ENCODE measurements around the gene CDK17.
A peak's percentile ranks its signal among the peaks of the same experiment; 100 is the strongest.
"Not testable (repeated sequence)": the region's sequence is repeated elsewhere in the genome, so short reads cannot be mapped to it uniquely, and the experiment has no call there.

Gene CDK17

DNA sequence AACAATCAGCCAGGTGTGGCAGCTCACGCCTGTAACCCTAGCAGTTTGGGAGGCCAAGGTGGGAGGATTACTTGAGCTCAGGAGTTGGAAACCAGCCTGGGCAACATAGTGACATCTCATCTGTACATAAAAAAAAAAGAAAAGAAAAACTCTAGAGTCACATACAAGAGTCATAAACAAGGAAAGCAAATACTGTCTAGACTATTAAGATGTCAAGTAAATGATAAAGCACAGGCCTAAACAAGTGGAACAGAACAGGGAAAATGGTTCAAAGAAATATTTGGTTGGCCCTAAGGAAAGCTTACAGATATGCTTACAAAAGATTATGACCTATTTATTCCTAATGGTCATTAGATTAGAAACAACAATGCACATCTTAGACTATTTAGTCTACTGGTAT, 12.3 kb downstream of the CDK17 start:
- DNase-seq (ENCODE audit: low spot score) = no peak

DNA sequence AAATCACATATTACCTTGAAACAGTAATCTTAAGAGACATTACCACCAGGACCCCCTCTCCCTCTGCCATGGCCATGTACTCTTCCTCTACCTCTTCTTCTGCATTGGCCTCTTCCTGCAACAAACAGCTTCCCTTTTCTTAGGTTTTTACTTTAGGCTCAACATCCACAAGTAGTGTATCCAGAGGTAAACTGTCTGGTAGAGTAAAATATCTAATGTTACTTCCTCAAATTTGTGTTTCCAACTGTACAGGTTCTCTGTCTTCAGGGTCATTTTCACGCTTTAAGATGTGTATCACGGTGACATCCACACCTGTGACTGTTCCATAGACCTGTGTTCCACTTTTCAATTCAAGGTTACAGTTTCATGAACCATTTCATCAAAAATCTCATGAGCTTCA, 13.4 kb downstream of the CDK17 start:
- no peak for DNase-seq (ENCODE audit: low spot score)

DNA sequence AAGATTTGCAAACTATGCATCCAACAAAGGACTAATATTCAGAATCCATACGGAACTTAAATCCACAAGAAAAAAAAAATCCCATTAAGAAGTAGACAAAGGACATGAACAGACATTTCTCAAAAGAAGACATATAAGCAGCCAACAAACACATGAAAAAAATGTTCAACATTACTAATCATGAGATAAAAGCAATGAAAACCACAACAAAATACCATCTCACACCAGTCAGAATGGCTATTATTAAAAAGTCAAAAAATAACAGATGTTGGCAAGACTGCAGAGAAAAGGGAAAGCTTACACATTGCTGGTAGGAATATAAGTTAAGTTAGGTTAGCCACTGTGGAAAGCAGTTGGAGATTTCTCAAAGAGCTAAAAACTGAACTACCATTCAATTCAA, 16.2 kb downstream of the CDK17 start:
- no peak for DNase-seq (ENCODE audit: low spot score)

DNA sequence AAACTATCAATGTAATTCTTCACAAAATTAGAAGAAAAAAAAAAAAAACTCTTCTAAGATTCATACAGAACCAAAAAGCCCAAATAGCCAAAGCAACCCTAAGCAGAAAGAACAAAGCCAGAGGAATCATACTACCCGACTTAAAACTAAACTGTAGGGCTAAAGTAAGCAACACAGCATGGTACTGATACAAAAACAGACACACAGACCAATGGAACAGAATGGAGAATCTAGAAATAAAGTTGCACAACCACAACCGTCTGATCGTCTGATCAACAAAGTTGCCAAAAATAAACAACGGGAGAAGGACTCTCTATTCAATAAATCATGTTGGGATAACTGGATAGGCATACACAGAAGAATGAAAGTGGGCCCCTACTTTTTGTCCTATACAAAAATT, 16.9 kb downstream of the CDK17 start:
- no peak for DNase-seq (ENCODE audit: low spot score)

DNA sequence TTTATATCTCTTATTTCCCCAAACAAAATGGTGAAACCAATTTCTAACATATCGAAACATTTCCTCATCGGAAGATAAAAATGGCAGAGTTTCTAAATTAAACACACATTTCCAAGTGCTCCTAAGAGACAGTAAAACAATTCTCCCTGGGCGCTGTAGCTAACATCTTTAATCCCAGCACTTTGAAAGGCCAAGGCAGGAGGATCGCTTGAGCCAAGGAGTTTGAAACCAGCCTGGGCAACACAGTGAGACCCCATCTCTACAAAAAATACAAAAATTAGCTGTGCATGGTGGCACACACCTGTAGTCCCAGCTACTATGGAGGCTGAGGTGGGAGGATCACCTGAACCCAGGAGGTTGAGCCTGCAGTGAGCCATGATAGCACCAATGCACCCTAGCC, 20.5 kb downstream of the CDK17 start:
- not testable (repeated sequence) for DNase-seq (ENCODE audit: low spot score)

DNA sequence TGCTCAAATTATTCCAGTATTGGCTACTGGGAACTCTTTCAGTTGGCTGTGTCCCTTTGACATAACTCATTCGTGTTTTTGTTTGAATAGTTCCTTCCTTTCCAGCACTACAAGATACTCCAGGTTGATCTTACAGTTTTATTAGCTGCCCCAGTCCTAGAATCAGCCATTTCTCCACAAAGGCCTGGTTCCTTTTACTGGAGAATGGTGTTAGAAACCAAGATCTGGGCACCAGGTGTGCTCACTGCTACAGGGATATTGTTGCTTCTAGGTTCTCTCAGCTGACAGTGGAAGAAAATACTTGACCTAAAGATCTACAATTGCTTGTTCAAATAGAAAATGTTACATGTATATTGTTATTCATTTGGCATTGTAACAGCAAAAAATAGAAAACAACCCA, 21.9 kb downstream of the CDK17 start:
- DNase-seq (ENCODE audit: low spot score) = no peak

DNA sequence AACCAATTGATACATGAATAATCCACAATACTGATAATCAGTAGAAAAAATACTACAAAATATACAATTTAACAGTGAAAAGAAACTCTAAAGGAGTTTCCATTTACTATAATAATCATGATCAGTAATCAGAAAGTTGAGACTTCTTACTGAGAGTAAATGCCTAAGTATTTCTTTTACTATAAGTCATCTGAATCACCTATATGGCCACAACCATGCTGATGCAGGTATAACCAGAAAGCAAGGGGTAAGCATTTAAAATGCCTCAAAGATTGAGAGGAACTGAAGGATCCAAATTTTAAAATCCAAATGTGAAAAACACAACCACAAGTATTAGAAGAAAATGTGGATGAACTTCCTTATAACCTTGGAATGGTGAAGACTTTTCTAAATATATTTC, 23.4 kb downstream of the CDK17 start:
- no peak for DNase-seq (ENCODE audit: low spot score)

DNA sequence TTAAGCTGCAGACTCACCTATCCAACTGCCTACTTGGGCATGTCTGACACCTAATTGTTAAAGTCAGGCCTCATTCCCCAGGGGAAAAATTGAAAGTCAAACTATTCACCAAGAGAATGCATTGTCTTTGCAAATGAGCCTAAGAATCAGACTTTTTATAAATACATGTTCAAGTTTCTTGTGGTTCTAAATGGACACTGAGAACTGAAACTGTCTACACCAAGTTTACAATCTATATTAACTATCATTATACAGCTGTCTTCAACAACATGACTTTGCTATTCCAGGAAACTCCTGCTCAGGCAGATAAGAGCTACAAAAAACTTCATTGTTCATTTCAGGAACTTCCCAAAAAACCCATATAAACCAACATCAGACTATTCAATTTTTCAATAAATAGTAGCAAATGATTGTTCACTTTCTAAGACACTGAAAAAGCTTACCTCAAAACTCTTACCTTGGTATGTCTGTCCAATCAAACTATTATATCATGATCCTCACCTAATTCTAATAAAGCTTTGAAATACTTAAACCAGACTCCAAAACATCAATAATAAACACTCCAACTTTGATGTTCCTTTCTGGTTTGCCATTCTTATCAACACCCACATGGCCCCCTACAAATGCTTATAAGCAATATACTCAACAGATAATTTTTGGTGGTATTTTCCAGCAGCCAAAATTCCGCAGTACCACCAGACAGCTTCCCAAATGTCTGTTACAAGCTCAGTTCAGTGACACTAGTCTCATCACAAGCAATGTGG, 24.2 kb downstream of the CDK17 start:
- DNase-seq (ENCODE audit: low spot score) = no peak

DNA sequence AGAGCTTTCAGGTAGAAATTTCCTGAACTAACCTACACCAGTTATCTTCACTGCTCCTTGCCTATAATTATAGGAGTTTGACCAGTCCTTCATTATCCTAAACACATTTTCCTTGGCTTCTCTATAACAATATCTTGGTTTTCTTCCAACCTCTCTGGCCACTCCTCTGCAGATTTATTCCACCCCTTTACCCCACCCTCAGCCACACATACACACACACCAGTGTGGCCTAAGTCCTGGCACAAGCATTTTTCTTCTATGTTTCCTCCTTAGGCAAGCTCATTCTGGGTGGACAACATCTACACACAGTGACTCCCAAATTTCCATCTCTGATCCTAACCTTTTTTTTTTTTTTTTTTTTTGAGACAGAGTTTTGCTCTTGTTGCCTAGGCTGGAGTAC, 25.1 kb downstream of the CDK17 start:
- DNase-seq (ENCODE audit: low spot score) = no peak

DNA sequence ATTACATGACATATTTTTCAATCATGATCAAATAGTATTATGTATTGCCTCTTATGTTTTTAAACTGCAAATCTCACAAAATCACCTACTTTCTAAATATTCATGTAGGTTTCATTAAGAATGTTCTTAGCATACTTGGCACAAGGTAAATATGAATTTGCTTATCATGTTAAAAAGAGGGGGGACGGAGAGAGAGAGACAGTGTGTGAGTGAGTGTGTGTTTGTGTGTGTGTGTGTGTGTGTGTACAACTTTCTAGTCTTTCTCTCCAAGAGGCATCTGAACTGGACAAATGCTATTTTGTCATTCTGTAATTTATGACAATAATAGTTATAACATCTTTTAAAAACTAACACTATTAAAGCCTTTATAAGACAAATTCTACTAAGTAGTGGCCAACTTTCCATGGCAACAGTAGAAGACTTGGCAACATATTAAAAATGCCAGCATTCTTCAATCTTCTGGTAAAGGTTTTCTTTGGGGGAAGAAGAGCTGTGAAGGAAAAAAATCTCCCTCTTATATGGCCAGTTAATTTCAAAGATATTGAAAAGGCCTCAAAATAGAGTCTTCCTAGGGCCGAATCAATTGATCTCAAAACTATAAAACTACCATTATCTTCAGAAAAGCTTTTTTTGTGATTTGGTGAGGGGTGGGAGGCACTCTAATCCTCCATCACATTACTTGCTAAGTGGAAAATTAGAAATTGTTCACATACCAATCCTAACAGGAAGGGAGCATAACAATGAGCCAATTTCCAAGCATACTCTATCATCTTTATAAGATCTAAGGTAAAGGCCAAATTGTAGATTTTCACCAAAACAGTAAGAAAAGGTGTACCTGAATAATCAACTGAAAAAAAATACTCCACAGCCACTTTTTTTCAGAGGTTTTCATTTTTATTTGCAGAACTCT, 28.2 kb downstream of the CDK17 start:
- no peak for DNase-seq (ENCODE audit: low spot score)

DNA sequence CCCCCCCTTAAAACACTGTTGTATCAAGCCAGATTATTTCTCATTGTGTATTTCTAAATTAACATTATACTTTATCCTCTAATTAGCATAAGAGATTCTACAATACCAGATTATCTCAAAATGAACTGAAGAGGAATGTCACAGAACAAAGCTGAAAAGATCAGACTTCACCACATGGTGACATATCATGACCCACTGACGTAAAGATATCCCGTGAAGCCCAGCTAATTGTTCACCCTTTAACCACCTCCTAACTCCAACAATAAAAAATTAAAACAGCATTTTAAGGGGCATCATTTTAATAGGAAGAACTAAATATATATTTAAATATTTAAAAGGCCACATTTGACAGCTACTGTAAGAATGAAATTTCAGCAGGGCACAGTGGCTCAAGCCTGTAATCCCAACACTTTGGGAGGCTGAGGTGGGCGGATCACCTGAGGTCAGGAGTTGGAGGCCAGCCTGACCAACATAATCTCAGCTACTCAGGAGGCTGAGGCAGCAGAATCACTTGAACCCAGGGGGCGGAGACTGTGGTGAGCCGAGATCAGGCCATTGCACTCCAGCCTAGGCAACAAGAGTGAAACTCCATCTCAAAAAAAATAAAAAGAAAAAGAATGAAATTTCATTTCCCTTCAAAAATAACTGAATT, 29.0 kb downstream of the CDK17 start:
- DNase-seq (ENCODE audit: low spot score) = no peak

DNA sequence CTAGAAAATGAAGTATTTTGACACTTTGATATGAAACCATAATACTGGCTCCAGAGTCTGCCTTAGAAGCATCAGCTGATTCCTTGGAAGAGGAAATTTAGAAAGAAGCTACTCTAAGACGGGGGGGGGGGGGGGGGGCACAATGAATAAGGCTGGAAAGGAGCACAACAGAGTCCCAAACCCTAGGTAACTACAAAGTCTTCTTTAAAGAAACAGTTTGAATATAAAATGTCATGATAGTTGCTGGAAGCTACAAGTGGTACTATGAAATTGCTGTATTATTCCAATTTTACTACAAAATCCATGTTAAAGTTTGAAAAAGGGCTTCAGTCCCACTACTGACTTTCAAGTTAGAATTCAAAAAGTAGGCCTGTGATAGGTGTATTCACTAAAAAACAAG, 31.6 kb downstream of the CDK17 start:
- no peak for DNase-seq (ENCODE audit: low spot score)

DNA sequence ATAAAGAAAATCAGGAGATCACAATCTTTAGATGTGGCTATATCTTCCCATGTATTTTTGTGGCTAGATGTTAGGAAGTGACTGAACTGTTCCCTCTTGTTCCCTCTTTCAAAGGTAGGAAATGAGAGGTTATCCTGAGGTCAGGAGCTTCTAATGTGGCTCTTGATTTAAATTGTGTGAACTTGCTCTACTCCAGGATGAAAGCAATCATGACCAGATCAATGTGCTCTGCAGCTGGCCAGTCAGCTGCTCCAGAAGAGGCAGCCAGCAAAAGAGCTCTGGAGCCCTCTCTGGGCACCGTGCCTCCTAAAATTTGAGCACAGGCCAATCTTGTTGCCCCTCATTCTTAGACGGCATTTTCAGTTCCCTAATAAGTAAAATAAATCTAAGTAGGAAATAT, 32.0 kb downstream of the CDK17 start:
- DNase-seq (ENCODE audit: low spot score) = peak; percentile 68

DNA sequence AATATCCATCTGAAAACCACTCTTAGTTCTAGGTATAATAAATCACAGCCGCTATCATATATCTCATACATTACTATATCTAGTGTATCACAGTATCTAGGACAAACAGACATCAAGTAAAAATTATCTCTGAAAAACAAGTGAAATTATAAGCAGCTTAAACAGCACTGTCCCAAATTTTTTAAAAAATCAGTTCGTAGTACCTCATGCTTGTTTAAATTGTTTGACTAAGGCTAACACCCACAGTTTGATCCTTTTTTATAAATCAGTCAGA, 33.9 kb downstream of the CDK17 start:
- DNase-seq (ENCODE audit: low spot score) = no peak

DNA sequence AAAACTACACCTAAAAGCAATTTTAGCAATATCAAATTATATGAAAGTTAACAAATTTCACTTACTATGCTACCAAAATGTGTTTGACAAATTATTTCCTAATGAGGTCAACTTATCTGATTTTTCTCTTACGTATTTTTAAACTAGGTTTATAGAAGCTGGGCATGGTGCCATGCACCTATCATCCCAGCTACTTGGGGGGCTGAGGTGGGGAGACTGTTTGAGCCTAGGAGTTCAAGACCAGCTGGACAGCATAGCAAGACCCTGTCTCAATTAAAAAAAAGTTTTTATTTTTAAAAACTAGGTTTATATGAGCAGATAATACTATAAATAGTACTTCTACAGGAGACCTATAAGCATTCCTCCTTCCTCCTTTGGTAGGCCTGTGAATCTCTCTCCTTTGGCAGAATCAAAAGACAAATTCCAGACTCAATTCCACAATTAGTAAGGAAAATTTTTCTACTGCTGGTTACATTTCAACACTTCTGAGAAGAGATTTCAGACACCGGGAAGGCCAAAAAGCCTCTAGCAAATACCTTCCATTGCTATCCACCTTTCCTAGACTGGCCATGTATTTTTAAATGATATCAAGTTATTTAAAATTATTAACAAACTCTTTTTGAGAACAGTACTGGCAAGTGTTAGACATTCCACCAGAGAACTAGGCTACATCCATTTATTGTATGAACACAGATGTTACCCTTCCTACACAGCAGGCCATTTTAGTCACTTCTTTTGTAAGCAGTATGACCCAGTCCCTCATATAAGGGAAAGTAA, 34.4 kb downstream of the CDK17 start:
- DNase-seq (ENCODE audit: low spot score) = no peak

DNA sequence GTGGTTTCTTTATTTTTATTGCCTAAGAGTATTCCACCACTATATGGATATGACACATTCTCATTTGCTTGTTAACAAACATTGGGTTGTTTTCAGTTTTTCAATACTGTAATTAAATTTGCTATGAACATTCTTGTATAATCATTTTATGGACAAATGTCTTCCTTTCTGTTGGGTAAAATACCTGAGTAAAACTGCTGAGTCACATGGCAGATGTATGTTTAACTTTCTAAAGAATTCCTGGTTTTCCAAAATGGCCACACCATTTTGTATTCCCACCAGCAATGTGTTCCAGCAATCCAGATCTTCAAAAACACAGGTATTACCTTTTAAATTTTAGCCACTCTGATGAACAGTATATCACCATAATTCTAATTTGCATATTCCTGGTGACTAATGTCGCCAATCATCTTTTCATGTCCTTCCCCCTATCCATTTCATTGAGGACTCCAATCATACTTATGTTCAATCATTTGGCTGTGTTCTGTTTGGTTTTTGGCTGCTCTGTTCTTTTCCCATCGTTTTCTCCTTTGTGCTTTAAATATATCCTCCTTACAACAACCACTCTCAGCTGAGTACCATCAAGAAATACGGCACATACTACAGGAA, 36.0 kb downstream of the CDK17 start:
- DNase-seq (ENCODE audit: low spot score) = no peak

DNA sequence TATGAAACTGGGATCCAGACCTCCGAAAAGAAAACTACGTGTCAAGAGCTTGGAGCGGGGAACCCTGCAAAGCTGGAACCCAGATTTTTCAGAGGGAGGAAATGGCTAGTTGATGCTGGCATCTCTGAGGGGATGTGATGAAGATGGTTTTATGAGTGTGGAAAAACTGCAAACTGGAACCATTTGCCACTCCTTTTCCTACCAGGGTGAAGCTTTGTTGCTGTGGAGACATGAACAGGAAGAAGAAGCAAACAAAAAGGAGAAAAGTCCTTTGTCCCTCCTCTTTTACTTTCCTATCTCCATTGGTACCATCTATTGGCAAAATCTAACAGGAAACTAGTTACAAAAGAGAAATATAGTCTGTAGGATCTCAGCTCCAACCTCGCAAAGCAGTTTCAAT, 39.2 kb downstream of the CDK17 start:
- no peak for DNase-seq (ENCODE audit: low spot score)

DNA sequence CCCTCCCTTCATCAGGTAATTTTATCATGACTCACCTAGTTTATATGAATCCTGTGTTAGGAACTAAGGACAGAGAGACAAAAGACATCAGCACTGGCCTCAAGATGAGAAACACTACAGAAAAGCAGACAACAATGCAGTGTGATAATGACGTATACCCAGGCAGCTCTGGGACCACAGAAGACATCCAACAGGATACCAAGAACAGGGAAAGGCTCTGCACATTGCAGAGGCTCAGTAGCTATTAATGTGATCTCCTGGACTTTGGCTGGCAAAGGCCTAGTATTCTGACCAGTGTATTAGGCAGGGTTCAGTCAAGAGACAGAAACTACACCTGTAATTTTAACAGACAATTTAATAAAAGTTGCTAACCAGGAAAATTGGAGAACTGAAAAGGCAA, 39.7 kb downstream of the CDK17 start:
- no peak for DNase-seq (ENCODE audit: low spot score)

DNA sequence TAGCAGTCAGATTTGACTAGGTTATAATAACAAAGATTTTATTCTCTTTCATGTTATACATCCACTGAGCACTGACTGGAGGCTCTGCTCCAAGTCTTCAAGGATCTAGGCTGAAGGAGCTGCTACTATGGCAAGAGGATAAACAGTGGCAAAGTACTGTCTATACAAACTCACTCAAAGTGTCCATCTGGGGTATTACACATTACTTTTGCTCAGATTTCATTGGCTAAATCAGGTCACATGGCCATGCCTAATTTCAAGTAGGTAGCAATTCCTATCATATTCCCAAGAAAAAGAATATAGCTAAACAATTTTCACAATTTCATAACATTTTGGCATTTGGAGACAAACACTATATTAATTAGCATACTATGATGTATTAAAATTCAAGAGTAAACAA, 40.9 kb downstream of the CDK17 start:
- DNase-seq (ENCODE audit: low spot score) = no peak

DNA sequence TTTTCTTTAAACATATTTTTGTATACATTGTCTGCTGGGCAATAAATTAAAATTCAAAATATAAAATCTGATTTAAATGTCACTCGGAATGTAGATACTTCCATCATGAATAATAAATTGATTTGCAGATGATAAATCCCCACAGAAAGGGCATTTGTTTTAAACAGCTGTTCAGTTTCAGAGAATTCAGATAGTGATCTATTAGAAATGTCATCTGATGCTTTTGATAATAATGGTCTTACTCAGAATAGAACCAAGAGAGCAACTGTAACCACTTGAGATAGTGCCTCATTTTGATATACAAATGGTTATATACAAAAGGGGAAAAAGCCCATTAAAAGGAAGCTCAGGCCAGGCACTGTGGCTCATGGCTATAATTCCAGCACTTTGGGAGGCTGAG, 43.4 kb downstream of the CDK17 start:
- no peak for DNase-seq (ENCODE audit: low spot score)

DNA sequence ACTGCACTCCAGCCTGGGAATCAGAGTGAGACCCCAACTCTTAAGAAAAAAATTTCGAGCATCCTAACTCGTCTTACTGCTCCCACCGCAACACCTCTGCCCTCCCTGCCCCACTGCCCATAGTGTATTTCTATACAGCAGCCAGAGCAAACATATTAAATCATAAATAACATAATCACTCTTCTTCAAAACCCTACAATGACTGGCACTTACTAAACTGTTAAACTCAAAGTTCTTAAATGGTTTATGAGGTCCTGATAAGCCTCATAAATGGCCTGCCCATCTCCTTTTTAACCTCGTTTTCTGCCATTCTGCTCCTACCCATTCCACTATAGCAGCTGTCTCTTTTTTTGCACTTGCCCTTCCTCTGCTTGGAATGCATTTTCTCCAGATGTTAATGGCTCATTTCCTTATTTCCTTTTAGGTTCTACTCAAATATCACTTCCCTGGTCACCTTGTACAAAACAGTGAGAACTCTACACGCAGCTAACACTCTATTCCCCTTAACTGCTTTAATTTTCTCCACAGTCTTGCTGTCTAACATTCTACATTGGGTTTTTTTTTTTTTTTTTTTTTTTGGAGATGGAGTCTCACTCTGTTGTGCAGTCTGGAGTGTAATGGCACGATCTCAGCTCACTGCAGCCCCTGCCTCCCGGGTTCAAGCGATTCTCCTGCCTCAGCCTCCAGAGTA, 45.2 kb downstream of the CDK17 start:
- DNase-seq (ENCODE audit: low spot score) = no peak

Measured in SW480 (cell line).